Measurements from ENCODE around the gene IGF2BP2. TPM values are rescaled to one million over a fixed set of nuclear protein-coding genes. Genes with fewer than 3 reads are reported as not detected.

Gene IGF2BP2
- total and polyA plus RNA-seq, 2 of the 13 experiments (the other 11 are each of a cell fraction or from before 2014, with no cell fraction given), result 6.5 to 46.0 TPM

DNA sequence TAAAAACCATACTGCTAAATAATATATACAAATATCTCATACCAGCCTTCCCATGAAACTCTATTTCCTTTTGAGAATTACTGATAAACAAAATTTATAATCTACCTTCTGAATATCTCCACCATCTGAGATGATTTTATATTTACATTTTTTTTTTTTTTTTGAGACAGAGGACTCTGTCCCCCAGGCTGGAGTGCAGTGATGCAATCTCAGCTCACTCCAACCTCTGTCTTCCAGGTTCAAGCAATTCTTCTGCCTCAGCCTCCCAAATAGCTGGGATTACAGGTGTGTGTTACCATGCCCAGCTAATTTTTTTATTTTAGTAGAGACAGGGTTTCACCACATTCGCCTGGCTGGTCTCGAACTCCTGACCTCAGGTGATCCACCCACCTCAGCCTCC, 42.8 kb upstream of the IGF2BP2 start:
- Histone ChIP-seq H3K27me3 (ENCODE audit: control insufficient read depth in 1 of 2, insufficient read depth in 2 of 2, low read length in 2 of 2) (0 out of 5 replicates have a peak, but pooled peaks cover 0 to 2% of the 10 kb centered on the region in 2 experiments), H3K4me1 (ENCODE audit: insufficient read depth, low read length) (peaks cover 31% of the 10 kb centered on the region), H2AFZ (ENCODE audit: low read length) (no peak overlapping the region), H3K79me2 (ENCODE audit: insufficient read depth, low read length) (no peaks in the 10 kb centered on the region), H3K36me3 (replicated peaks in 1 of 2; ENCODE audit: control insufficient read depth in 1 of 2, insufficient read depth in 2 of 2, low read length in 2 of 2) (no peaks in the 10 kb centered on the region), H4K20me1 (ENCODE audit: insufficient read depth, low read length) (no peaks in the 10 kb centered on the region), H3K9ac (ENCODE audit: insufficient read depth, low read depth, low read length) (no peak overlapping the region), H3K9me3 (ENCODE audit: low read length) (no peaks in the 10 kb centered on the region), H3K4me3 (replicated peaks in 1 of 3; ENCODE audit: insufficient read depth in 1 of 3, low read depth in 2 of 3, low read length in 3 of 3) (no peak overlapping the region), H3K27ac (ENCODE audit: extremely low read length, insufficient read depth, low read length) (no peak overlapping the region), H3K4me2 (ENCODE audit: low read depth, low read length) (no peak overlapping the region)
- in situ Hi-C loops (cut with HindIII; ENCODE audit: extremely low pct_ligation_motif_present, low pct_unique_long_range_greater_than_20kb), result no loop called here
- ATAC-seq (no peak), DNase-seq (ENCODE audit: low spot score) (no peak), FAIRE-seq (no peak)
- POLR2A ChIA-PET, result interaction anchor here (1.4 kb wide), 1 partner anchor 9 kb away, joined by 3 read pairs; no protein-coding TSS in a partner anchor
- BruUV-seq (replicated peaks), result no TSS peak
- intact Hi-C loops (cut with micrococcal nuclease; ENCODE audit: unreplicated experiment), result no loop called here
- WGBS (ENCODE audit: low lambda C conversion rate), result 57% methylated on average over 2 of the region's 2 CpGs
- CTCF ChIA-PET (ENCODE audit: low intra/inter-chr PET ratio, low total read pairs), result no interaction called here
- no peak for TF ChIP-seq MIXL1 (CRISPR knock-in tag; IDR thresholded peaks at IDR 0.05)
- TF ChIP-seq HDAC6 (IDR thresholded peaks at IDR 0.05; ENCODE audit: low read depth, low read length), result no peak
- no peak for TF ChIP-seq PCBP1 (IDR thresholded peaks at IDR 0.05; ENCODE audit: borderline replicate concordance, low read depth, low read length)
- no peak for TF ChIP-seq FOXJ3 (CRISPR knock-in tag; IDR thresholded peaks at IDR 0.05; ENCODE audit: borderline replicate concordance)
- no peak for TF ChIP-seq ZSCAN20 (CRISPR knock-in tag; IDR thresholded peaks at IDR 0.05; ENCODE audit: borderline replicate concordance)
- TF ChIP-seq CEBPB (IDR thresholded peaks at IDR 0.05; ENCODE audit: borderline replicate concordance, low read depth, low read length), result 0 out of 2 replicates have a peak, but pooled peaks have one; percentile 59
- peak; percentile 28; the same call in 1 of the 2 replicates for TF ChIP-seq CEBPG (CRISPR knock-in tag; IDR thresholded peaks at IDR 0.05)
- TF ChIP-seq ZNF468 (CRISPR knock-in tag; IDR thresholded peaks at IDR 0.05), result no peak
- TF ChIP-seq ZNF205 (CRISPR knock-in tag; IDR thresholded peaks at IDR 0.05), result no peak
- no peak for TF ChIP-seq AGO2 (optimal IDR thresholded peaks at IDR 0.05; ENCODE audit: low read depth, low read length)
- no peak for TF ChIP-seq ZMYM3 (CRISPR knock-in tag; IDR thresholded peaks at IDR 0.05)

- Histone ChIP-seq H3K27me3 (ENCODE audit: control insufficient read depth in 1 of 2, insufficient read depth in 2 of 2, low read length in 2 of 2) (0 out of 5 replicates have a peak, but pooled peaks cover 0 to 2% of the 10 kb centered on the region in 2 experiments), H3K4me1 (ENCODE audit: insufficient read depth, low read length) (peaks cover 31% of the 10 kb centered on the region), H3K9me3 (ENCODE audit: low read length) (no peaks in the 10 kb centered on the region), H4K20me1 (ENCODE audit: insufficient read depth, low read length) (no peaks in the 10 kb centered on the region), H2AFZ (ENCODE audit: low read length) (no peak overlapping the region), H3K4me3 (replicated peaks in 1 of 3; ENCODE audit: insufficient read depth in 1 of 3, low read depth in 2 of 3, low read length in 3 of 3) (no peak overlapping the region), H3K36me3 (replicated peaks in 1 of 2; ENCODE audit: control insufficient read depth in 1 of 2, insufficient read depth in 2 of 2, low read length in 2 of 2) (no peaks in the 10 kb centered on the region), H3K9ac (ENCODE audit: insufficient read depth, low read depth, low read length) (no peak overlapping the region), H3K79me2 (ENCODE audit: insufficient read depth, low read length) (no peaks in the 10 kb centered on the region), H3K4me2 (ENCODE audit: low read depth, low read length) (no peak overlapping the region), H3K27ac (ENCODE audit: extremely low read length, insufficient read depth, low read length) (no peak overlapping the region)
- no TSS peak for BruUV-seq (replicated peaks)
- ChIA-PET CTCF (ENCODE audit: low intra/inter-chr PET ratio, low total read pairs) (no interaction called here), POLR2A (interaction anchor here (1.4 kb wide), 1 partner anchor 8 kb away, joined by 3 read pairs; no protein-coding TSS in a partner anchor)
- intact Hi-C loops (cut with micrococcal nuclease; ENCODE audit: unreplicated experiment) (no loop called here), in situ Hi-C loops (cut with HindIII; ENCODE audit: extremely low pct_ligation_motif_present, low pct_unique_long_range_greater_than_20kb) (no loop called here)
- no peak for FAIRE-seq
- ATAC-seq, result no peak
- DNase-seq (ENCODE audit: low spot score), result no peak
- TF ChIP-seq ETV6 (CRISPR knock-in tag; conservative IDR thresholded peaks at IDR 0.05) (no peak), KLF15 (CRISPR knock-in tag; IDR thresholded peaks at IDR 0.05; ENCODE audit: borderline replicate concordance) (no peak), RFX5 (IDR thresholded peaks at IDR 0.05; ENCODE audit: low read depth, low read length) (no peak), ZNF12 (CRISPR knock-in tag; IDR thresholded peaks at IDR 0.05) (no peak), ZNF34 (CRISPR knock-in tag; IDR thresholded peaks at IDR 0.05; ENCODE audit: borderline replicate concordance) (no peak), ZBTB3 (CRISPR knock-in tag; IDR thresholded peaks at IDR 0.05; ENCODE audit: borderline replicate concordance, low read depth) (no peak), ZNF577 (CRISPR knock-in tag; IDR thresholded peaks at IDR 0.05; ENCODE audit: borderline replicate concordance, low read depth) (no peak), ZNF446 (CRISPR knock-in tag; IDR thresholded peaks at IDR 0.05) (no peak), HNRNPLL (IDR thresholded peaks at IDR 0.05; ENCODE audit: low read depth, low read length, poor library complexity, severe bottlenecking) (no peak), PLRG1 (conservative IDR thresholded peaks at IDR 0.05) (no peak)
- TF ChIP-seq, protein P1, sequence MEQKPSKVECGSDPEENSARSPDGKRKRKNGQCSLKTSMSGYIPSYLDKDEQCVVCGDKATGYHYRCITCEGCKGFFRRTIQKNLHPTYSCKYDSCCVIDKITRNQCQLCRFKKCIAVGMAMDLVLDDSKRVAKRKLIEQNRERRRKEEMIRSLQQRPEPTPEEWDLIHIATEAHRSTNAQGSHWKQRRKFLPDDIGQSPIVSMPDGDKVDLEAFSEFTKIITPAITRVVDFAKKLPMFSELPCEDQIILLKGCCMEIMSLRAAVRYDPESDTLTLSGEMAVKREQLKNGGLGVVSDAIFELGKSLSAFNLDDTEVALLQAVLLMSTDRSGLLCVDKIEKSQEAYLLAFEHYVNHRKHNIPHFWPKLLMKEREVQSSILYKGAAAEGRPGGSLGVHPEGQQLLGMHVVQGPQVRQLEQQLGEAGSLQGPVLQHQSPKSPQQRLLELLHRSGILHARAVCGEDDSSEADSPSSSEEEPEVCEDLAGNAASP (CRISPR knock-in tag; IDR thresholded peaks at IDR 0.05; ENCODE audit: borderline replicate concordance), result no peak
These were observed 42.2 kb upstream of the IGF2BP2 start for GRCh38 chr3:185866995-185867394.
